M059J (cell line): ENCODE results near the gene PHLDB3. TPM values are rescaled to one million over a fixed set of nuclear protein-coding genes. Genes with fewer than 3 reads are reported as not detected.

Experiments used
- DNase-seq: peaks from one replicate; pipeline ENCODE4 v3.0.0-alpha.2; 2012; ENCODE audit warnings: low read depth
- total RNA-seq: library from RNA; depleted of rRNA; stranded (reverse); fragments of >200 nt; shearing (Covaris generic); gene quantifications from 2 replicates; pipeline ENCODE4 v1.2.3, GENCODE V29; 2014

The PHLDB3 gene
- total RNA-seq, 1 experiment from 2014 or later = 8.6 TPM

DNA sequence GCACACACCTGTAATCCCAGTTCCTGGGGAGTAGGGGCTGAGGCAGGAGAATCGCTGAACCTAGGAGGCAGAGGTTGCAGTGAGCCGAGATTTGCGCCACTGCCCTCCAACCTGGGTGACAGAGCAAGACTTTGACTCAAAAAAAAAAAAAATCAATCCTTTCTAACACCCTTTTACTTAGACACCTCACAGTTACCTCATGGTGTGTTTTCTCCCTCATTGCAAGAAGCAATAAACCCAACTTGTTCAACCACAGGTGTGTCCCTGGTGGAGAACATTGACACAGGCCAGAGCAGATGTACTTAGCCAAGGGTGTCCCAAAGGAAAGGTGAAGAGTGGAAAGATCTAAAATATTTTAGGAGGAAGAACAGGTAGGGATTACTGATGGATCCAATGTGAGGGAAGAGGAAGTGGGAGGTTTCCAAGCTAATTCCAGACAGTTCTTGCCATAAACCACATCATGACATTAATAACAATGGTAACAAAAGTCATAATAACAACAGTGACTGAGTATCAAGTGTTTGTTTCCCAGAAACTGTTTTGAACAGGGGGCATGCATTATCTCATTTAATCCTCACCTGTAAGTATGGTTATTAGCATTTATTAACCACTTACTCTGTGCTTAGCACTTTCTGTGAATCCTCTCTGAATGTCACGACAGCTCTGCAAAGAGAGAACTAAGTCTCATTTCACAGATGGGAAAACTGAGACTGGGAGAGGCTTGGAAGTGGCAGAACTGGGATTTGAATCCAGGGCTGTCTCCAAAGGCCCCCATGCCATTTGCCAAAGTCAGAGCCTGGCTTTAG, 36.0 kb downstream of the PHLDB3 start:
- peak; percentile 47 for DNase-seq

- DNase-seq = peak; percentile 85
Observed at GRCh38 chr19:43467730-43468129, 36.8 kb downstream of the PHLDB3 start.

GRCh38 chr19:43467276-43467675, 37.3 kb downstream of the PHLDB3 start:
- DNase-seq = no peak

DNA sequence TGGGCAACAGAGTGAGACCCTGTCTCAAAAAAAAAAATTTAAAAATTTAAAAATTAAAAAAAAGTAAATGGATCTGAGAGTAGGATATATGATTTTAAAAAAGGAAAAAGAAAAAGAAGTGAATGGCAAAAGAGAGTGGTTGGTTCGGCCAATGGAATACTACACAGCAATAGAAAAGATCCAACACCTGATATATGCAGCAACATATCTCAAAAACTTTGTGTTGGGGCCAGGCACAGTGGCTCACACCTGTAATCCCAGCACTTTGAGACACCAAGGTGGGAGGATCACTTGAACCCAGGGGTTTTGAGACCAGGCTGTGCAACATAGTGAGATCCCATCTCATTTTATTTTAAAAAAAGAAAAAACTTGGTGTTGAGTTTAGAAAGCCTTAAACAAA, 37.8 kb downstream of the PHLDB3 start:
- no peak for DNase-seq

DNA sequence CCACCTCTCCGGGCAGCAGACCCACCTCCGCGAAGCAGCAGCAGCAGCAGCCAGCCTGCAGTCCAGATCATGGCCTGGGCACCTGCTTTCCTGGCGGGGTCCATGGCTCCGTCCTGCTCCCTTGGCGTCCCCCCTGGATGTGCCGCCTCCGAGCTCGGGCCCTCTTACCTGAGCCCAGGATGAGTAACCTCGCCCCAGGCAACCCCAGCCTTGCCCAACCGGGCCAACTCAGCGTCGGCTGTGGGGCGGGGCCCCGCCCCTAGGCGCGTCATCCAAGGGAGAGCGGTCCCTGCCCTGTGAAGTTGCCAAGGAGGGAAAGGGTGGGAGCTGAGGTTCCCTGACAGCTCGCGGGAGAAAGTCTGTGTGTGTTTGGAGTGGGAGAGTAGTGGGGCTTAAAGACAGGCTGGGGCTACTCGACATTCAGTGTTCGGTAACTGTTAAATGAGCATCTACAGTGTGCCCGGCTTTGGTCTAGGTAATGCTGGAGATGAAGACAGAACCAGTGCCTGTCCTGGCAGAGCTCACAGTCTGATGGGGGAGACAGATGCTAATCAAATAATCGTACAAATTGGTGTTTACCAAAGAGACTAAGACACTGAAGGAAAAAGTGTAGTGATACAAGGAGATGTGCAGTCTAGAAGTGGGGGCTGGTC, 39.0 kb downstream of the PHLDB3 start, which contains the start of gene LYPD3:
Gene LYPD3 (minus strand): TSS at position 141 of the 653 bp plus-strand sequence. CDS start 37 bp downstream, at position 104.
- DNase-seq = peak; percentile 74

- no peak for DNase-seq
Observed at GRCh38 chr19:43464134-43464775, 40.3 kb downstream of the PHLDB3 start.

DNA sequence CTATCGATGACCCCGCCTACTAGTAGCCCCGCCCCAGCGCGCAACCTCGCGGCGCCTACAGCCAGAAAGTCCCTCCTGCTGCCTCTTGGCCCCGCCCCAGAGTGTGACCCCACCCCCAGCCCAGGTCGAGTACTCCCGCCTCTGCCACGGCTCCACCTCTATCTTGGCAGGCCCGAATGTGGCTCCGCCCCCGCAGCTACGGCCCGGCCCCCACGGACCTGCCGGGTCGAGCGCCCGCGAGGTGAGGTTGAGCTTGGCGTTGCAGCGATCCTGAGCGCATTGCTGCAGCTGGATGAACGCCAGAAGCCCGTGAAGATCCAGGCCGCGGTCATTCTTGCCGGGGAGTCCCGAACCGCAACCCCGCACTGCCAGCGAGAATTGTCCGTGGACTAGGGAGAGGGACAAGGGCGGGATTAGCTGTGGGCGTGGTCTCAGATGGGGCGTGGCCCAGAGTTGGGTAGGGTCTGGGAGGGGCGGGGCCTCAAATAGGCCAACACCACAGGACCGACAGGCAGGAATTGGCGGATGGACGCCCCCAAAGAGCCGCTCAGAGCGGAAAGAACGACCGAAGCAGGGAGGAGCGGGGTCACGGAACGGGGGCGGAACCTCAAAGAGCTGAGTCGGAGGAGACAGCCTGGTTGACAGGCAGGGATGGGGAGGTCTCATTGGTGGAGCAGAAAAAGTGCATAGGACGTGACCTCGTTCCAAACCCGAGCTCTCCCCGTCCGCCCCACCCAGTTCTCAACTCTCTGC, 41.0 kb downstream of the PHLDB3 start:
- peak; percentile 87 for DNase-seq

GRCh38 chr19:43462785-43463380, 41.7 kb downstream of the PHLDB3 start:
- DNase-seq = no peak

- DNase-seq = no peak
Observed at GRCh38 chr19:43462383-43462782, 42.2 kb downstream of the PHLDB3 start.

DNA sequence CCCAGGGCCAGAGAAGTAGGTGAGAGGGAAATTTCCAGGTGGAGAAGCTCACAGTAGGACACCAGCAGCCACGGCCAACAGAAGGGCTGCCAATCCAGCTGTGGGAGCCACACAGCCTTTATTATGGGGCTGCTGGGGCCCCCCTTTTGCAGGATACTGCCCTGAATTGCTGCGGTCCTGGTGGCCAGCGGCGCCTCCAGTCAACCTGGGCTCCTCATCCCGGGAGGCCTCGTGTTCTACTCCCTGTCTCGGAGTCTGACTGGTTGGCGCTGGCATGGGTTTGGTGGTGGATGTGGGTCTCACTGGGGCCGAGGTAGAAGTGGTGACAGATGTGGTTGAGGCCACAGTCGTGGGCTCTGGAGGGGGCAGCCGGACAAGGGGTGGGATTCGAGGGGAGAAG, 43.2 kb downstream of the PHLDB3 start:
- DNase-seq = no peak

- no peak for DNase-seq
Observed at GRCh38 chr19:43460362-43461016, 44.1 kb downstream of the PHLDB3 start.

DNA sequence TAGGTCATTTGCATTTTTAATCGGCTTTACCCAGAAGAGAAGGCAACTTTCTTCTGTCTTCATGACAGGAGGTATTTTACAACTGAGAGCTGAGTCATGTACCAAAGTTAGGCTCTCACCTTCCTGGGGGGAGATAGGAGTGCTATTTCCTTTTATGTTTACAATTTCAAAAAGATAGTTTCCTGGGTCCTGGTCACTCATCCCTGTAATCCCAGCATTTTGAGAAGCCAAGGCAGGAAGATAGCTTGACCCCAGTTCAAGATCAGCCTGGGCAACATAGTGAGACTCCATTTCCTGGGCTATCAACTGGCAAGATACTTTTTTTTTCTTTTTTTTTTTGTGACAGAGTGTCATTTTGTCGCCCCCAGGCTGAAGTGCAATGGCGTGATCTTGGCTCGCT, 46.7 kb downstream of the PHLDB3 start:
- peak; percentile 50 for DNase-seq

GRCh38 chr19:43455321-43456113, 49.0 kb downstream of the PHLDB3 start:
- peak; percentile 39 for DNase-seq

DNA sequence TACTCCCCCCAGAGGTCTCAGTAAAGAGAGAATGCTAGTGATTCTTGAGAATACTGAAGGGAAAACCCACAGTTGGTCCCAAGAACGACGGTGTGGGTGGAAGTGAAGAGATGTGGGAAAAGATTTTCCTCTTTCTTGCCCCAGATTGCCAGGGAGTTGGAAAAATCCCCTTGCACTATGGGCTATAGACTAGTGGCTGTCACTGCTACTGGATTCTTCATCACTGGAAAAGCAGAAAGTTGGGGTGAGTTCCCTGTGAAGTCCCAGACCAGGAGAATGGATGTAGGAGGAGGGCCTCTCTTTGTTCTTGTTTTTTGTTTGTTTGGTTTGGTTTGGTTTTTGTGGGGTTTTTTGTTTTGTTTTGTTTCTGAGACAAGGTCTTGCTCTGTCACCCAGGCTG, 50.5 kb downstream of the PHLDB3 start:
- DNase-seq = no peak

DNA sequence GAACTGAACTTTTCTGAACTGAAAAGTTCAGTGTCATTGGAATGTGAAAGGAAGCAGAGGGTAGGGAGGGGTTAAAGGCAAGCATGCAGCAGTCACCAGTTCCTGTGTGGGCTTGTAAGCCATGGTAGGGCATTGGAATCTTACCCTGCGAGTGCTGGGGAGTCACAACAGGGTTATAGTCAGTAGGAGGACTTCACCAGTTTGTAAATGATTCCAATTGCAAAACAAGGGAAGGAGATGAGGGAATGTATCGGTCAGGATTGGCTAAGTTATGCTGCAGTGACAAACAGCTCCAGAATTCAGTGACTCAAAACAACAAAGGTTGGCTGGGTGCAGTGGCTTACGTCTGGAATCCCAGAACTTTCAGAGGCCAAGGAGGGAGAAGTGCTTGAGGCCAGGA, 52.0 kb downstream of the PHLDB3 start:
- DNase-seq = no peak

DNA sequence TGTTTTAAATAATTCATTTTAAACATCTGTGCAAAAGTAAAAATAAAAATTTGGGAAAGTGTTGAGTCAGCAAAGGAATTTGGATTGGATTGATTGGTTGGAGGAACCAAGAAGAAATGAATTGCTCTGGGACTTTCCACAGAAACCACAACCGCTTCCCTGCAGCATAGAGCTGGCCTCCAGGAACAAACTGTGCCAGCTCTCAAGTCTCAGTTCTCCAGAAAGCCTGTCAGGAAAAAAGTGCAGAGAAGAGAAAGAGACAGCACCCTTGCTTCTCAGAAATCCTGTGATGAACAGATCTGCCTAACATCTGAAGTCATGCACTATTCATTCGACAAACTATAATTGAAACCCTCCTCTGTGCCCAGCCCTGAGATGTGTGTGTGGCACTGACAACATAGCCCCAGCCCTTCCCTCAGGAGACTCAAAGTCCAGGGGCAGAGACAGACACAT, 54.0 kb downstream of the PHLDB3 start:
- DNase-seq = peak; percentile 69

DNA sequence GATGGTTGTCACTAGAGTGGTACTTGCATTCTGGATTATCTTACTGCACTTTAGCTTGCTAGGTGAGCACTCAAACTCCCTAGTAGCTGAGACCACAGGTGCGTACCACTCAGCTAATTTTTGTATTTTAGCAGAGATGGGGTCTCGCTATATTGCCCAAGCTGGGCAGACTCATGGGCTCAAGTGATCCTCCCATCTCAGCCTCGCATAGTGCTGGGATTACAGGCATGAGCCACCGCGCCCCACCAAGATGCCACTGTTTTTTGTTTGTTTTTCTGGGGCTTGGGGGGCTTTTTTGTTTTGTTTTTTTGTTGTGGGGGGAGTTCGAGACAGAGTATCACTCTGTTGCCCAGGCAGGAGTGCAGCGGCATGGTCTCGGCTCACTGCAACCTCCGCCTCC, 56.9 kb downstream of the PHLDB3 start:
- no peak for DNase-seq

- DNase-seq = peak; percentile 72
Observed at GRCh38 chr19:43446746-43447489, 57.6 kb downstream of the PHLDB3 start.

DNA sequence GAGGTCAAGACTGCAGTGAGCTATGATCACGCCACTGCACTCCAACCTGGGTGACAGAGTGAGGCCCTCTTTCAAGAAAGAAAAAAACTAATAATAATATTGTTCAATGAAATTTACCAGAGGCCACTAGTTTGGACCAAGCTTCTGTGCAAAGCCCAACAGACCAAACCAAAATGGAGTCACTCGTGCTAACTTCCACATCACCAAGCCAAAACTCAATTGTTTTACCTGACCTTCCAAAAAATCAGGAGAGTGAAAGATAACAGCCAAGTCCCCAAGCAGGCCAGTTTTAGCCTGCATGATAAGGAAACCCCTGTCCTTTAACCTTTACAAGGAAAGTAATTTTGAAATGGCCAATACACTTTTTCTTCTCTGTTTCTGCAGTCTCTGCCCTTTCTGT, 59.1 kb downstream of the PHLDB3 start:
- DNase-seq = no peak
